Lung (tissue), 12 donors: ENCODE measurements around the gene CX3CR1. TPM values are rescaled to one million over a fixed set of nuclear protein-coding genes. Genes with fewer than 3 reads are reported as not detected.

Experiments
- ATAC-seq: fragments of 200-7000 bp; cut with Tn5 transposase; one replicate; pipeline ENCODE4 v1.9.1; 2020; ENCODE audit warnings: moderate number of reproducible peaks; ENCODE audit not compliant: insufficient read depth, low FRiP score
- DNase-seq, 3 donors: peaks; one replicate each; pipeline ENCODE4 v3.0.0-alpha.2; 2013 to 2017
- H3K27ac ChIP-seq, 2 donors: one replicate each; pipeline ENCODE4 v1.5.1; 2013; ENCODE audit warnings: mild to moderate bottlenecking in 2 of 2, moderate library complexity in 2 of 2, control low read depth in 1 of 2, inconsistent platforms in 1 of 2, low read depth in 1 of 2, low read length in 1 of 2
- H3K27me3 ChIP-seq, 3 donors: one replicate each; pipeline ENCODE4 v1.5.1; 2013; ENCODE audit warnings: low read length in 2 of 3; ENCODE audit not compliant: control insufficient read depth in 3 of 3, insufficient read depth in 3 of 3
- H3K36me3 ChIP-seq, 4 donors: one replicate each; pipeline ENCODE4 v1.5.1; 2013; ENCODE audit warnings: low read length in 4 of 4, mild to moderate bottlenecking in 1 of 4, moderate library complexity in 1 of 4; ENCODE audit not compliant: control insufficient read depth in 4 of 4, insufficient read depth in 4 of 4
- H3K4me1 ChIP-seq, 5 donors: one replicate each; pipeline ENCODE4 v1.5.1; 2013; ENCODE audit warnings: low read length in 5 of 5, mild to moderate bottlenecking in 2 of 5, moderate library complexity in 1 of 5; ENCODE audit not compliant: control insufficient read depth in 5 of 5, insufficient read depth in 5 of 5
- H3K4me3 ChIP-seq: one replicate; pipeline ENCODE4 v1.5.1; 2013; ENCODE audit warnings: mild to moderate bottlenecking, control low read depth, moderate library complexity
- H3K9ac ChIP-seq, 2 donors: one replicate each; pipeline ENCODE4 v1.5.1; 2013; ENCODE audit warnings: low read length in 2 of 2, control low read depth in 1 of 2; ENCODE audit not compliant: insufficient read depth in 1 of 2
- H3K9me3 ChIP-seq, 4 donors: one replicate each; pipeline ENCODE4 v1.5.1; 2013; ENCODE audit warnings: low read length in 3 of 4, mild to moderate bottlenecking in 1 of 4, moderate library complexity in 1 of 4; ENCODE audit not compliant: control insufficient read depth in 4 of 4, insufficient read depth in 3 of 4
- WGBS, 2 donors: extraction: QIAGEN DNeasy Blood & Tissue Kit; methylation state at CpG; one replicate each; pipeline ENCODE4 v1.1.7; 2013; 5-methylcytosine and 5-hydroxymethylcytosine counted together
- polyA plus RNA-seq, 2 donors: library from polyadenylated mRNA; stranded (reverse); fragments of 200-250 nt; gene quantifications; one replicate each; pipeline ENCODE4 v1.2.1, GENCODE V29; 2013
- total RNA-seq, 2 donors: library from RNA; depleted of rRNA in 1 of 2; stranded (reverse); fragments of >200 nt in 1 of 2; gene quantifications; one replicate each; pipeline ENCODE4 v1.2.1, GENCODE V29; 2014 to 2021
- TF ChIP-seq, protein P1 (sequence below): IDR thresholded peaks from 2 replicates; pipeline ENCODE4 v1.5.1; 2012; ENCODE audit warnings: mild to moderate bottlenecking; ENCODE audit errors: control extremely low read depth, extremely low read depth
- donor health status: control.
- donor health status: control.
- donor health status: Bipolar disorder and iron deficiency.
- donor health status: healthy.
- donor health status: DM: yes; HTN: yes; CAD: no.

The CX3CR1 gene
- total and polyA plus RNA-seq, 4 donors: 0.20 to 5.0 (median 3.6) TPM

DNA sequence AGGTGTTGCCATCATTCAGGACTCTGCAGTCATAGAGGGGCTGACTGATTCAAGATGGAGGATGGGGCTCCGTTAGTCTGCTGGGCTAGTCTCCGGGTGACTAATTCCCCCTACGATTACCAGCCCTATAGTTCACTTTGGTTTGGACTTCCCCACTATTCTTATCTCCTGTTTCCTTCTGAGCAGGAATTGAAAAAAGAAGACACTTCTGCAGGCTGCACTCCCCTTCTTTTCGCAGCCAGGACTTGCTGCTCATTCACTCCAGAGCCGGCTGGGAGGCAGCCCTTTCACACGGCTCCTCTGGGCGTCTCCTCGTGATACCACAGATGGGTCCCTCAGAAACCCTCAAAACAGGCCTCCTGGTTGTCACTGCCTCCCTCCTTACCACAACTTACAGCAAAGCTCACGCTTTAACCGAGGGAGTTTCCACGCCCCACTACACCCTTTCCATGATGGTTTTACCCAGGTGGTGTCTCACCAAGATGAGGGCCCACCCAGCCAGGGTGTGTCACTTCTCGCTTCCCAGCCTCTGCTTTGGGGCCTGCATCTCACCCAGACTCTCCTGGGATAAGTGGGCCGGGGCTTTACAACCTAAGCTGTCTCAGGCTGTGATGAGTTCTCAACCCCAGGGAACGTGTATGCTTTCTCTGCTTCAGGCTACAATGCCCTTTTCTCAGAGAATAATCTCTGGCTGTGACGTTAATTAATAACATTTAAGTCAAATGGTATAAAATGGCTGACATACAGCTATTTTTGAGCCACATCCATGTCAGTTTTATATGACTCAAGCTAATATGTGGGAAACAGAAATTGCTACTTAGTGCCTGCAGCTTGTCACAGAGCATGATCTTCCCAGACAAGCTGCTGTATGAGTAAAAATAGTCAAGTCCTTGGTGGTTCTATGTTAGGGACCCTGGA, 11.9 kb downstream of the CX3CR1 start:
- Histone ChIP-seq H3K36me3 (no peaks in the 10 kb centered on the region), H3K9me3 (no peaks in the 10 kb centered on the region), H3K9ac (no peak overlapping the region), H3K27me3 (peaks cover 0 to 4% (median 2%) of the 10 kb centered on the region in 3 donors), H3K4me1 (no peaks in the 10 kb centered on the region), H3K27ac (no peak overlapping the region), H3K4me3 (no peak overlapping the region)
- TF ChIP-seq, protein P1, sequence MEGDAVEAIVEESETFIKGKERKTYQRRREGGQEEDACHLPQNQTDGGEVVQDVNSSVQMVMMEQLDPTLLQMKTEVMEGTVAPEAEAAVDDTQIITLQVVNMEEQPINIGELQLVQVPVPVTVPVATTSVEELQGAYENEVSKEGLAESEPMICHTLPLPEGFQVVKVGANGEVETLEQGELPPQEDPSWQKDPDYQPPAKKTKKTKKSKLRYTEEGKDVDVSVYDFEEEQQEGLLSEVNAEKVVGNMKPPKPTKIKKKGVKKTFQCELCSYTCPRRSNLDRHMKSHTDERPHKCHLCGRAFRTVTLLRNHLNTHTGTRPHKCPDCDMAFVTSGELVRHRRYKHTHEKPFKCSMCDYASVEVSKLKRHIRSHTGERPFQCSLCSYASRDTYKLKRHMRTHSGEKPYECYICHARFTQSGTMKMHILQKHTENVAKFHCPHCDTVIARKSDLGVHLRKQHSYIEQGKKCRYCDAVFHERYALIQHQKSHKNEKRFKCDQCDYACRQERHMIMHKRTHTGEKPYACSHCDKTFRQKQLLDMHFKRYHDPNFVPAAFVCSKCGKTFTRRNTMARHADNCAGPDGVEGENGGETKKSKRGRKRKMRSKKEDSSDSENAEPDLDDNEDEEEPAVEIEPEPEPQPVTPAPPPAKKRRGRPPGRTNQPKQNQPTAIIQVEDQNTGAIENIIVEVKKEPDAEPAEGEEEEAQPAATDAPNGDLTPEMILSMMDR: no peak
- 74 to 78% methylated on average over 15 of the region's 15 CpGs for WGBS, 2 donors
- ATAC-seq: no peak
- DNase-seq: no peak

DNA sequence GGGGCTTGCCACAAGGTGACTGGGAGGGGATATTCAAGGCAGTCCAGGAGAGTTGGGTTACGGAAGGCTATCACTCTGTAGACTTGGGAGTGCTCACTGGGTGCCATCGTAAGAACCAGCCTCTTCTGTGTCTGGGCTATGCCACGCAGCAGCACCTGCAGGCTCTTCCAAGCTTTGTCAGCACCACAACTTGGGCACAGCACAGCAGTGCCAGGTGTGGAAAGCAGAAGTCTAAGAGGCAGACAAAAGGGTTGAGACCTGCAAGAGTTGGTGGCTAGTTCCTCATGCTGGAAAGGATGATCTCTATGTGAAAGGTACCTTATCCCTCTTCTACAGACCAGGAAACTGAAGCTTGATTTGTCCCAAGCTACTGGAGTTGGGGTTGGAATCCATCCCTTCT, 15.8 kb downstream of the CX3CR1 start:
- no peak overlapping the region for H3K27ac ChIP-seq
- peaks cover 3 to 11% (median 4%) of the 10 kb centered on the region in 3 donors for H3K27me3 ChIP-seq
- DNase-seq (no peak), ATAC-seq (no peak)
- H3K9me3 ChIP-seq: no peaks in the 10 kb centered on the region
- H3K4me3 ChIP-seq: no peak overlapping the region
- H3K36me3 ChIP-seq: no peaks in the 10 kb centered on the region
- no peak overlapping the region for H3K9ac ChIP-seq
- TF ChIP-seq, protein P1: no peak
- peaks cover 0 to 4% (median 0%) of the 10 kb centered on the region in 5 donors for H3K4me1 ChIP-seq
- 85 to 91% methylated on average over 3 of the region's 3 CpGs for WGBS, 2 donors

DNA sequence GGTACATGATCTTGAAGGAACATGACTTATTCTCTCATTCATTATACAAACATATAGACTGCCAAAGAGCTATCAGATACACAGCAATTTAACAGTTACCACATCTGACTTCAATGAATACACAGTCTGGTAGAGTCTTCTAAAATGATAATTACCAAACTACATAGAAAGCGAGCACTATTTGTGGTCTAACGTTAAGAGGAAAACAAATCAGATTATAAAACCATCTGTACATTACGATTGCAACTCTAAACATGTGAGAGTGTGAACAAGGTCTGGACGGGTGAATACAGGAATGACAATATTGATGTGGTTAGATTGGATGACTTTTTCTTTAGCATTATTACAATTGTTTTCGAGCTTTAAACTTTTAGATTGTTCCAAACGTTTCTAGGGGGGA, 16.3 kb downstream of the CX3CR1 start:
- H3K4me1 ChIP-seq: peaks cover 0 to 4% (median 0%) of the 10 kb centered on the region in 5 donors
- WGBS, 2 donors: 64 to 70% methylated on average over 6 of the region's 6 CpGs
- H3K27ac ChIP-seq: no peak overlapping the region
- no peaks in the 10 kb centered on the region for H3K36me3 ChIP-seq
- H3K9me3 ChIP-seq: no peaks in the 10 kb centered on the region
- H3K4me3 ChIP-seq: no peak overlapping the region
- TF ChIP-seq, protein P1: no peak
- no peak overlapping the region for H3K9ac ChIP-seq
- peaks cover 3 to 11% (median 4%) of the 10 kb centered on the region in 3 donors for H3K27me3 ChIP-seq
- no peak for DNase-seq
- ATAC-seq: no peak
